Neural cell (in vitro differentiated cells): Measurements from ENCODE around the gene BRI3BP. TPM values are rescaled to one million over a fixed set of nuclear protein-coding genes. Genes with fewer than 3 reads are reported as not detected.

Experiments used
- H2AFZ ChIP-seq: fragments of 200-600, 300-800 bp; sonication (generic), shearing (Covaris generic); 2 replicates; pipeline ENCODE4 v1.6.0; 2014; ENCODE audit warnings: low read depth, mild to moderate bottlenecking, antibody characterized with exemption, low read length, moderate library complexity
- H3F3A ChIP-seq: fragments of 200-600 bp; shearing (Covaris generic); 2 replicates; pipeline ENCODE4 v1.6.1; 2016; ENCODE audit warnings: mild to moderate bottlenecking, moderate library complexity, mixed read lengths, antibody characterized with exemption, low read length; ENCODE audit not compliant: insufficient read depth, poor library complexity, severe bottlenecking
- H3K27ac ChIP-seq: fragments of 200-600, 300-800 bp; sonication (generic), shearing (Covaris generic); 2 replicates; pipeline ENCODE4 v1.5.1; 2014; ENCODE audit warnings: mild to moderate bottlenecking, low read length, moderate library complexity
- H3K27me3 ChIP-seq: fragments of 300-800, 200-600 bp; sonication (generic), shearing (Covaris generic); 2 replicates; pipeline ENCODE4 v1.6.0; 2014; ENCODE audit warnings: mild to moderate bottlenecking, low read depth, low read length, moderate library complexity; ENCODE audit not compliant: insufficient read depth
- H3K36me3 ChIP-seq: fragments of 300-800, 200-600 bp; sonication (generic), shearing (Covaris generic); 2 replicates; pipeline ENCODE4 v1.5.1; 2014; ENCODE audit warnings: mild to moderate bottlenecking, antibody characterized with exemption, low read length, moderate library complexity; ENCODE audit not compliant: insufficient read depth
- H3K4me2 ChIP-seq: fragments of 300-800, 200-600 bp; sonication (generic), shearing (Covaris generic); 2 replicates; pipeline ENCODE4 v1.6.0; 2014; ENCODE audit warnings: mild to moderate bottlenecking, low read length
- H3K4me3 ChIP-seq: fragments of 300-800, 200-600 bp; sonication (generic), shearing (Covaris generic); 2 replicates; pipeline ENCODE4 v1.5.1; 2014; ENCODE audit warnings: mild to moderate bottlenecking, low read length, moderate library complexity
- H3K79me2 ChIP-seq: fragments of 200-600 bp; shearing (Covaris generic); replicated peaks from 2 replicates; pipeline ENCODE4 v1.6.0; 2014; ENCODE audit warnings: mild to moderate bottlenecking, low read length, moderate library complexity; ENCODE audit not compliant: insufficient read depth
- H3K9ac ChIP-seq: fragments of 300-800, 200-600 bp; sonication (generic), shearing (Covaris generic); 2 replicates; pipeline ENCODE4 v1.6.1; 2016; ENCODE audit warnings: mild to moderate bottlenecking, low read length, mixed read lengths
- H3K9me2 ChIP-seq: fragments of 200-600 bp; shearing (Covaris generic); 2 replicates; pipeline ENCODE4 v1.6.1; 2016; ENCODE audit warnings: mild to moderate bottlenecking, low read length, mixed read lengths; ENCODE audit not compliant: insufficient read depth
- H3K9me3 ChIP-seq: fragments of 200-600, 300-800 bp; sonication (generic), shearing (Covaris generic); 2 replicates; pipeline ENCODE4 v1.6.1; 2016; ENCODE audit warnings: mild to moderate bottlenecking, mixed run types, low read length, moderate library complexity, mixed read lengths
- H4K20me1 ChIP-seq: fragments of 200-600 bp; shearing (Covaris generic); 2 replicates; pipeline ENCODE4 v1.6.1; 2016; ENCODE audit warnings: mild to moderate bottlenecking, mixed run types; ENCODE audit not compliant: insufficient read depth
- CTCF ChIP-seq: fragments of 450-650 bp; IDR thresholded peaks from 2 replicates; pipeline ENCODE4 v1.5.1; 2014; ENCODE audit warnings: antibody characterized with exemption, mild to moderate bottlenecking, moderate library complexity; ENCODE audit not compliant: poor library complexity, severe bottlenecking
- EP300 ChIP-seq: fragments of 450-650 bp; conservative IDR thresholded peaks from 2 replicates; pipeline ENCODE4 v1.6.1; 2014; ENCODE audit warnings: antibody characterized with exemption, mild to moderate bottlenecking, moderate library complexity; ENCODE audit not compliant: poor library complexity, severe bottlenecking
- EZH2 ChIP-seq: fragments of 200-600, 300-800 bp; shearing (Covaris generic), sonication (generic); IDR thresholded peaks from 2 replicates; pipeline ENCODE4 v1.6.1; 2014; ENCODE audit warnings: antibody characterized with exemption, low read length, borderline replicate concordance, mild to moderate bottlenecking; ENCODE audit not compliant: insufficient read depth, poor library complexity, severe bottlenecking
- MXI1 ChIP-seq: fragments of 450-650 bp; conservative IDR thresholded peaks from 2 replicates; pipeline ENCODE4 v1.6.1; 2014; ENCODE audit warnings: antibody characterized with exemption, mild to moderate bottlenecking; ENCODE audit not compliant: poor library complexity, severe bottlenecking
- POLR2AphosphoS5 ChIP-seq: IDR thresholded peaks from 2 replicates; pipeline ENCODE4 v1.6.1; 2012
- RAD21 ChIP-seq: fragments of 450-650 bp; conservative IDR thresholded peaks from 2 replicates; pipeline ENCODE4 v1.6.1; 2014; ENCODE audit warnings: antibody characterized with exemption, mild to moderate bottlenecking, moderate library complexity
- SMC3 ChIP-seq: fragments of 450-650 bp; conservative IDR thresholded peaks from 2 replicates; pipeline ENCODE4 v1.6.1; 2014; ENCODE audit warnings: antibody characterized with exemption, mild to moderate bottlenecking, moderate library complexity; ENCODE audit not compliant: poor library complexity
- TAF1 ChIP-seq: IDR thresholded peaks from 2 replicates; pipeline ENCODE4 v1.6.1; 2012; ENCODE audit warnings: low read depth
- polyA plus RNA-seq: library from polyadenylated mRNA; depleted of rRNA; stranded (reverse); fragments of >200 nt; gene quantifications from 2 replicates; pipeline ENCODE4 v1.2.3, GENCODE V29; 2014
- TF ChIP-seq, protein P1 (sequence below): IDR thresholded peaks from 2 replicates; pipeline ENCODE4 v1.6.1; 2012; ENCODE audit warnings: borderline replicate concordance

BRI3BP gene
- polyA plus RNA-seq, 1 donor from 2014 or later = 11.0 TPM

GRCh38 chr12:124949066-124949465 is 44.4 kb upstream of the BRI3BP start:
- Histone ChIP-seq H3K9me2 (no peaks in the 10 kb centered on the region), H4K20me1 (no peaks in the 10 kb centered on the region), H3K27ac (no peak overlapping the region), H3K4me3 (no peak overlapping the region), H3F3A (no peaks in the 10 kb centered on the region), H2AFZ (no peak overlapping the region), H3K79me2 (no peaks in the 10 kb centered on the region), H3K9ac (no peak overlapping the region), H3K9me3 (no peaks in the 10 kb centered on the region), H3K36me3 (no peaks in the 10 kb centered on the region), H3K4me2 (no peak overlapping the region), H3K27me3 (no peaks in the 10 kb centered on the region)
- no peak for TF ChIP-seq TAF1
- TF ChIP-seq CTCF = no peak
- no peak for TF ChIP-seq SMC3
- TF ChIP-seq, protein P1, sequence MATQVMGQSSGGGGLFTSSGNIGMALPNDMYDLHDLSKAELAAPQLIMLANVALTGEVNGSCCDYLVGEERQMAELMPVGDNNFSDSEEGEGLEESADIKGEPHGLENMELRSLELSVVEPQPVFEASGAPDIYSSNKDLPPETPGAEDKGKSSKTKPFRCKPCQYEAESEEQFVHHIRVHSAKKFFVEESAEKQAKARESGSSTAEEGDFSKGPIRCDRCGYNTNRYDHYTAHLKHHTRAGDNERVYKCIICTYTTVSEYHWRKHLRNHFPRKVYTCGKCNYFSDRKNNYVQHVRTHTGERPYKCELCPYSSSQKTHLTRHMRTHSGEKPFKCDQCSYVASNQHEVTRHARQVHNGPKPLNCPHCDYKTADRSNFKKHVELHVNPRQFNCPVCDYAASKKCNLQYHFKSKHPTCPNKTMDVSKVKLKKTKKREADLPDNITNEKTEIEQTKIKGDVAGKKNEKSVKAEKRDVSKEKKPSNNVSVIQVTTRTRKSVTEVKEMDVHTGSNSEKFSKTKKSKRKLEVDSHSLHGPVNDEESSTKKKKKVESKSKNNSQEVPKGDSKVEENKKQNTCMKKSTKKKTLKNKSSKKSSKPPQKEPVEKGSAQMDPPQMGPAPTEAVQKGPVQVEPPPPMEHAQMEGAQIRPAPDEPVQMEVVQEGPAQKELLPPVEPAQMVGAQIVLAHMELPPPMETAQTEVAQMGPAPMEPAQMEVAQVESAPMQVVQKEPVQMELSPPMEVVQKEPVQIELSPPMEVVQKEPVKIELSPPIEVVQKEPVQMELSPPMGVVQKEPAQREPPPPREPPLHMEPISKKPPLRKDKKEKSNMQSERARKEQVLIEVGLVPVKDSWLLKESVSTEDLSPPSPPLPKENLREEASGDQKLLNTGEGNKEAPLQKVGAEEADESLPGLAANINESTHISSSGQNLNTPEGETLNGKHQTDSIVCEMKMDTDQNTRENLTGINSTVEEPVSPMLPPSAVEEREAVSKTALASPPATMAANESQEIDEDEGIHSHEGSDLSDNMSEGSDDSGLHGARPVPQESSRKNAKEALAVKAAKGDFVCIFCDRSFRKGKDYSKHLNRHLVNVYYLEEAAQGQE = no peak
- no peak for TF ChIP-seq RAD21
- TF ChIP-seq EZH2 = no peak
- no peak for TF ChIP-seq POLR2AphosphoS5
- TF ChIP-seq MXI1 = no peak
- no peak for TF ChIP-seq EP300

DNA sequence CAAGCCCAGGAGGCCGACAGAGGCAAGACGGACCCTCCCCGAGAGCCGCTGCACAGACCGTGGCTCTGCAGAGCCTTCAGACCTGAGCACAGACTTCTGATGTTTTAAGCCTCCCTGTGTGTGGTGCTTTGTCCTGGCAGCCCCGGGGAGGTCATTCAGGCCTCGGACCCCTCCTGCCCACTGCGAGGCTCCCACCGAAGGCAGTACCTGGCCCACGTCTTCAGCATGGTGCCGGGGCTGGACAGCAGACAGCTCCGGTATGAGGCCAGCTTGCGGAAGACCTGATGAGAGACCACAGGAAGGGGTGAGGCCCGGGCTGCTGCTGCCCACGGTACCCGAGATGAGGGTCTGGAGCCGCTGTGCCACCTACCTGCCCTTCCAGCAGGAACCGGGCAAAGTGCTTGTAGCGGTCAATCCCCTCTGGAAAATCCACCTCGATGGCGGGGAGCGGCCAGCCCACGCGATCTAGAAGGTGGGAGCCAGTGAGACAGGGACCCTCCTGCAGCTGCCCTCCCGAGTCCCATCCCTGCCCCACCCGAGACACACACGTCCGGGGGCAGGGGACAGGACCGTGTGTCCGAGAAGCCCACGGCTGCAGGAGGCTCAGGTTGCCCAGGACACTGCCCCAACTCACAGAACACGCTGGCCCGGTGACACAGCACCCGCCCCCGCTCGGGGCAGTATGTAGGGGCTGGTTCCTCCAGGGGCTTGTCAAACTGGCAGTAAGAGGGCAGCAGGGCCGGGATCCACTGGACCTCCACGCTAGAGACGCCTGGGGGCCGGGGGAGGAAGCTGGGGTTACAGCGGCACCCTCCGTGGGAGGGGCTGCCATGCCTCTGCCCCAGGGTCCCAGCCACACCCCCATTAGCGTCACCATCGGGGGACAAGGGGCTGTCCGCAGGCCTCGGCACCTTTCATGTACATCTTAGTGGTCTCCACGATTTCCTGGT is 43.4 kb upstream of the BRI3BP start:
- Histone ChIP-seq H3K27ac (no peak overlapping the region), H3K79me2 (no peaks in the 10 kb centered on the region), H4K20me1 (no peaks in the 10 kb centered on the region), H3K4me3 (no peak overlapping the region), H3K4me2 (no peak overlapping the region), H3K9ac (no peak overlapping the region), H3F3A (no peaks in the 10 kb centered on the region), H3K27me3 (no peaks in the 10 kb centered on the region), H2AFZ (no peak overlapping the region), H3K36me3 (no peaks in the 10 kb centered on the region), H3K9me3 (no peaks in the 10 kb centered on the region), H3K9me2 (no peaks in the 10 kb centered on the region)
- TF ChIP-seq EP300 (no peak), CTCF (no peak), SMC3 (no peak), RAD21 (no peak), EZH2 (no peak), POLR2AphosphoS5 (no peak), MXI1 (no peak), TAF1 (no peak)
- TF ChIP-seq, protein P1 = no peak
